ENCODE data around the gene COP1.
"Not testable (repeated sequence)": the region's sequence is repeated elsewhere in the genome, so short reads cannot be mapped to it uniquely, and the experiment has no call there.

The COP1 gene

DNA sequence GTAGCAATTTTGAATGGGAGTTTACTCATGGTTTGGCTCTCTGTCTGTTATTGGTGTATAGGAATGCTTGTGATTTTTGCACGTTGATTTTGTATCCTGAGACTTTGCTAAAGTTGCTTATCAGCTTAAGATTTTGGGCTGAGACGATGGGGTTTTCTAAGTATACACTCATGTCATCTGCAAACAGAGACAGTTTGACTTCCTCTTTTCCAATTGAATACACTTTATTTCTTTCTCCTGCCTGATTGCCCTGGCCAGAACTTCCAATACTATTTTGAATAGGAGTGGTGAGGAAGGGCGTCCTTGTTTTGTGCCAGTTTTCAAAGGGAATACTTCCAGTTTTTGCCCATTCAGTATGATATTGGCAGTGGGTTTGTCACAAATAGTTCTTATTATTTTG, 26.6 kb upstream of the COP1 start:
- H2BK120ac ChIP-seq (ENCODE audit: low read depth, low read length); H3K18ac ChIP-seq (ENCODE audit: low read length); H3K27ac ChIP-seq (ENCODE audit: low read depth, low read length); H3K9ac ChIP-seq (ENCODE audit: low read length); H3K4me1 ChIP-seq (ENCODE audit: control insufficient read depth, low read depth, low read length); H2BK5ac ChIP-seq (ENCODE audit: low read length); H3K4ac ChIP-seq (ENCODE audit: low read depth, low read length); DNase-seq; H3K79me2 ChIP-seq (ENCODE audit: control insufficient read depth, insufficient read depth, low read length); H3K4me2 ChIP-seq (ENCODE audit: low read length); H3K79me1 ChIP-seq (ENCODE audit: low read length); H4K8ac ChIP-seq (ENCODE audit: low read depth, low read length); H4K5ac ChIP-seq (ENCODE audit: low read length); H3K36me3 ChIP-seq (ENCODE audit: control insufficient read depth, insufficient read depth, low read length); H3K23ac ChIP-seq (ENCODE audit: low read length); H2AK5ac ChIP-seq (ENCODE audit: low read length); H3K27me3 ChIP-seq (ENCODE audit: insufficient read depth, low read length, poor library complexity); H2BK15ac ChIP-seq (replicated peaks; ENCODE audit: low read depth); H3K4me3 ChIP-seq (ENCODE audit: low read length); H3K56ac ChIP-seq (ENCODE audit: low read length): not testable (repeated sequence)
- WGBS (ENCODE audit: extremely low coverage, insufficient coverage, low lambda C conversion rate): no CpG with 5 or more reads among the region's 3 CpGs

DNA sequence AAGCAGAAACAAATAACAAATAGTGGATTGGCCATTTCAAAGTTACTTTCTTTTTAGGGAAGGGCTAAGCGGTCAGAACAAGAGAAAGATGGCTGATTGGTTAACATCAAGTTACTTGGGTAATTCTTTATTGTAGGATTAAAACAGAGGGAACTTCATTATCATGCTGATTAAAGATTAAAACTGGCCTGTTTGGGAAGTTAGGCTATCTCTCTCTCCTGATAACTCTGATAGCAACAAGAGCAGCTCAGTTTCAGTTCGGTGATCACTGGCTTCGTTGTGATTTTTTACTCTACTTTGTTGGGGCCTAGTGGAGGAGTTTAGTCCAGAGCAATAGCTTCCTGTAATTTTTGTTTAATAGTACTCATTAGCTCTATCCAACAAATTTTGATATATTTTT, 20.5 kb upstream of the COP1 start:
- Histone ChIP-seq H3K56ac (ENCODE audit: low read length) (no peak overlapping the region), H3K27ac (ENCODE audit: low read depth, low read length) (no peak overlapping the region), H3K36me3 (ENCODE audit: control insufficient read depth, insufficient read depth, low read length) (no peaks in the 10 kb centered on the region), H3K4me1 (ENCODE audit: control insufficient read depth, low read depth, low read length) (no peaks in the 10 kb centered on the region), H3K79me1 (ENCODE audit: low read length) (no peaks in the 10 kb centered on the region), H4K5ac (ENCODE audit: low read length) (no peak overlapping the region), H3K9ac (ENCODE audit: low read length) (no peak overlapping the region), H3K23ac (ENCODE audit: low read length) (no peak overlapping the region), H2BK120ac (ENCODE audit: low read depth, low read length) (no peak overlapping the region), H3K4ac (ENCODE audit: low read depth, low read length) (no peak overlapping the region), H2BK15ac (replicated peaks; ENCODE audit: low read depth) (no peak overlapping the region), H3K18ac (ENCODE audit: low read length) (no peak overlapping the region), H3K4me3 (ENCODE audit: low read length) (no peak overlapping the region), H2AK5ac (ENCODE audit: low read length) (no peak overlapping the region), H3K4me2 (ENCODE audit: low read length) (no peak overlapping the region), H4K8ac (ENCODE audit: low read depth, low read length) (no peak overlapping the region), H2BK5ac (ENCODE audit: low read length) (no peak overlapping the region), H3K79me2 (ENCODE audit: control insufficient read depth, insufficient read depth, low read length) (no peaks in the 10 kb centered on the region), H3K27me3 (ENCODE audit: insufficient read depth, low read length, poor library complexity) (no peaks in the 10 kb centered on the region)
- peak; percentile 86 for DNase-seq
- no CpG with 5 or more reads among the region's 3 CpGs for WGBS (ENCODE audit: extremely low coverage, insufficient coverage, low lambda C conversion rate)

DNA sequence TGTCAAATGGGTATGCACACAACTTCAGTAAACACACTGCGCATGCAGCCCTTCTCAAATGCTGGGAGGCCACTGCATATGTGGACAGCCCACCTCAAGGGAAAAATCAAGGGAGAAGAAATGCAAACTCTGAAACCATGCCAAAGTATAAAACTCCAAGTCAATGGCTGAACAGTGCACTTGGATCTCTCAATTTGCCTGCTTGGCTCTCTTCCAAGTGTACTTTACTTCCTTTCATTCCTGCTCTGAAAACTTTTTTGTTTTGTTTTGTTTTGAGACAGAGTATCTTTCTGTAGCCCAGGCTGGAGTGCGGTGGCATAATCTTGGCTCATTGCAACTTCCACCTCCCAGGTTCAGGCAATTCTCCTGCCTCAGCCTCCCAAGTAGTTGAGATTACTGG, 18.8 kb upstream of the COP1 start:
- Histone ChIP-seq H3K4ac (ENCODE audit: low read depth, low read length) (no peak overlapping the region), H4K5ac (ENCODE audit: low read length) (no peak overlapping the region), H3K9ac (ENCODE audit: low read length) (no peak overlapping the region), H3K18ac (ENCODE audit: low read length) (no peak overlapping the region), H3K4me1 (ENCODE audit: control insufficient read depth, low read depth, low read length) (no peaks in the 10 kb centered on the region), H3K27ac (ENCODE audit: low read depth, low read length) (no peak overlapping the region), H3K56ac (ENCODE audit: low read length) (no peak overlapping the region), H3K4me2 (ENCODE audit: low read length) (no peak overlapping the region), H2AK5ac (ENCODE audit: low read length) (no peak overlapping the region), H2BK120ac (ENCODE audit: low read depth, low read length) (no peak overlapping the region), H3K27me3 (ENCODE audit: insufficient read depth, low read length, poor library complexity) (no peaks in the 10 kb centered on the region), H3K79me1 (ENCODE audit: low read length) (no peaks in the 10 kb centered on the region), H4K8ac (ENCODE audit: low read depth, low read length) (no peak overlapping the region), H2BK5ac (ENCODE audit: low read length) (no peak overlapping the region), H3K4me3 (ENCODE audit: low read length) (no peak overlapping the region), H3K36me3 (ENCODE audit: control insufficient read depth, insufficient read depth, low read length) (no peaks in the 10 kb centered on the region), H3K79me2 (ENCODE audit: control insufficient read depth, insufficient read depth, low read length) (no peaks in the 10 kb centered on the region), H3K23ac (ENCODE audit: low read length) (no peak overlapping the region), H2BK15ac (replicated peaks; ENCODE audit: low read depth) (no peak overlapping the region)
- no peak for DNase-seq
- WGBS (ENCODE audit: extremely low coverage, insufficient coverage, low lambda C conversion rate): no CpG with 5 or more reads among the region's 2 CpGs

GRCh38 chr1:176225479-176225875, 18.4 kb upstream of the COP1 start:
- no peak overlapping the region for H4K8ac ChIP-seq (ENCODE audit: low read depth, low read length)
- no peak overlapping the region for H3K18ac ChIP-seq (ENCODE audit: low read length)
- H3K9ac ChIP-seq (ENCODE audit: low read length): no peak overlapping the region
- no CpG with 5 or more reads among the region's 1 CpG for WGBS (ENCODE audit: extremely low coverage, insufficient coverage, low lambda C conversion rate)
- H3K56ac ChIP-seq (ENCODE audit: low read length): no peak overlapping the region
- H3K4ac ChIP-seq (ENCODE audit: low read depth, low read length): no peak overlapping the region
- peak; percentile 37 for DNase-seq
- no peak overlapping the region for H3K27ac ChIP-seq (ENCODE audit: low read depth, low read length)
- H3K23ac ChIP-seq (ENCODE audit: low read length): no peak overlapping the region
- H4K5ac ChIP-seq (ENCODE audit: low read length): no peak overlapping the region
- H2BK120ac ChIP-seq (ENCODE audit: low read depth, low read length): no peak overlapping the region
- H3K4me2 ChIP-seq (ENCODE audit: low read length): no peak overlapping the region
- H2AK5ac ChIP-seq (ENCODE audit: low read length): no peak overlapping the region
- H3K79me2 ChIP-seq (ENCODE audit: control insufficient read depth, insufficient read depth, low read length): no peaks in the 10 kb centered on the region
- no peaks in the 10 kb centered on the region for H3K79me1 ChIP-seq (ENCODE audit: low read length)
- no peaks in the 10 kb centered on the region for H3K36me3 ChIP-seq (ENCODE audit: control insufficient read depth, insufficient read depth, low read length)
- no peaks in the 10 kb centered on the region for H3K4me1 ChIP-seq (ENCODE audit: control insufficient read depth, low read depth, low read length)
- no peaks in the 10 kb centered on the region for H3K27me3 ChIP-seq (ENCODE audit: insufficient read depth, low read length, poor library complexity)
- H2BK15ac ChIP-seq (replicated peaks; ENCODE audit: low read depth): no peak overlapping the region
- no peak overlapping the region for H2BK5ac ChIP-seq (ENCODE audit: low read length)
- no peak overlapping the region for H3K4me3 ChIP-seq (ENCODE audit: low read length)

DNA sequence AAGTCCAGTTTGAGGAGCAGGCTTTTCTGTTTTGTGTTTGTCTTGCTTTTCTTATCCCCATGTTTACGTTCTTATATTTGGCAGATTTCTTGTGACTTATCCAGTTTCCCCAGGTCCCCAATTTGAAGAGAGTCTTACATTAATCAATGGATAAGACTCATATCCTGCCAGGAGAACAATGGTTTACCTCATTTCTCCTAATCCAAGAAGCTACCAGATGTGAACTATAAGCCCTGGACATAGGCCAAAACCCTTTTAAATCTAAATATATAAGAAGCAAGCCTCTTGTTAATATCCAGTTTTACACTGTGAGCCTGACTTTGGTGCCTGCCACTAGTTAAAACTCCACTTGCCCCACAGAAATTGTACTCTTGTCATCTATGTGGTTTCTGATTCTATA, 15.1 kb upstream of the COP1 start:
- no peak overlapping the region for H3K56ac ChIP-seq (ENCODE audit: low read length)
- no peak overlapping the region for H3K27ac ChIP-seq (ENCODE audit: low read depth, low read length)
- no peak for DNase-seq

GRCh38 chr1:176220100-176220689, 13.1 kb upstream of the COP1 start:
- H3K56ac ChIP-seq (ENCODE audit: low read length): no peak overlapping the region
- no CpG with 5 or more reads among the region's 8 CpGs for WGBS (ENCODE audit: extremely low coverage, insufficient coverage, low lambda C conversion rate)
- no peak overlapping the region for H4K5ac ChIP-seq (ENCODE audit: low read length)
- no peaks in the 10 kb centered on the region for H3K36me3 ChIP-seq (ENCODE audit: control insufficient read depth, insufficient read depth, low read length)
- H3K4me1 ChIP-seq (ENCODE audit: control insufficient read depth, low read depth, low read length): no peaks in the 10 kb centered on the region
- no peak for DNase-seq
- no peak overlapping the region for H3K4me3 ChIP-seq (ENCODE audit: low read length)
- H3K18ac ChIP-seq (ENCODE audit: low read length): no peak overlapping the region
- H2BK5ac ChIP-seq (ENCODE audit: low read length): no peak overlapping the region
- H2BK120ac ChIP-seq (ENCODE audit: low read depth, low read length): no peak overlapping the region
- H4K8ac ChIP-seq (ENCODE audit: low read depth, low read length): no peak overlapping the region
- no peaks in the 10 kb centered on the region for H3K27me3 ChIP-seq (ENCODE audit: insufficient read depth, low read length, poor library complexity)
- no peaks in the 10 kb centered on the region for H3K79me1 ChIP-seq (ENCODE audit: low read length)
- no peak overlapping the region for H3K4me2 ChIP-seq (ENCODE audit: low read length)
- H3K9ac ChIP-seq (ENCODE audit: low read length): no peak overlapping the region
- H3K27ac ChIP-seq (ENCODE audit: low read depth, low read length): no peak overlapping the region
- H3K23ac ChIP-seq (ENCODE audit: low read length): no peak overlapping the region
- H3K4ac ChIP-seq (ENCODE audit: low read depth, low read length): no peak overlapping the region
- no peak overlapping the region for H2BK15ac ChIP-seq (replicated peaks; ENCODE audit: low read depth)
- H2AK5ac ChIP-seq (ENCODE audit: low read length): no peak overlapping the region
- H3K79me2 ChIP-seq (ENCODE audit: control insufficient read depth, insufficient read depth, low read length): no peaks in the 10 kb centered on the region

More for the DNA sequence above, 15.1 kb upstream of the COP1 start:
- Histone ChIP-seq H3K4me2 (ENCODE audit: low read length) (no peak overlapping the region), H3K79me2 (ENCODE audit: control insufficient read depth, insufficient read depth, low read length) (no peaks in the 10 kb centered on the region), H2BK15ac (replicated peaks; ENCODE audit: low read depth) (no peak overlapping the region), H2AK5ac (ENCODE audit: low read length) (no peak overlapping the region), H3K4me3 (ENCODE audit: low read length) (no peak overlapping the region), H3K79me1 (ENCODE audit: low read length) (no peaks in the 10 kb centered on the region), H3K27me3 (ENCODE audit: insufficient read depth, low read length, poor library complexity) (no peaks in the 10 kb centered on the region), H3K9ac (ENCODE audit: low read length) (no peak overlapping the region), H3K36me3 (ENCODE audit: control insufficient read depth, insufficient read depth, low read length) (no peaks in the 10 kb centered on the region), H2BK120ac (ENCODE audit: low read depth, low read length) (no peak overlapping the region), H4K8ac (ENCODE audit: low read depth, low read length) (no peak overlapping the region), H3K4me1 (ENCODE audit: control insufficient read depth, low read depth, low read length) (no peaks in the 10 kb centered on the region), H3K23ac (ENCODE audit: low read length) (no peak overlapping the region), H3K18ac (ENCODE audit: low read length) (no peak overlapping the region), H3K4ac (ENCODE audit: low read depth, low read length) (no peak overlapping the region), H4K5ac (ENCODE audit: low read length) (no peak overlapping the region), H2BK5ac (ENCODE audit: low read length) (no peak overlapping the region)
- no CpG with 5 or more reads among the region's 1 CpG for WGBS (ENCODE audit: extremely low coverage, insufficient coverage, low lambda C conversion rate)
